Keratinocyte (primary cell): ENCODE data around the gene CARMIL3.

ENCODE experiments used
- EZH2 ChIP-seq: IDR thresholded peaks from one replicate; pipeline ENCODE4 v1.6.1; 2012; ENCODE audit warnings: inconsistent platforms, mild to moderate bottlenecking, low read length, moderate library complexity
- TF ChIP-seq, protein P1 (sequence below), 3 experiments: IDR thresholded peaks in 1 of 3; conservative IDR thresholded peaks in 1 of 3; optimal IDR thresholded peaks in 1 of 3; 2 replicates in 2 of 3; 3 replicates in 1 of 3; pipeline versions ENCODE3 to v1.5.1; 2011; ENCODE audit warnings: low read length in 3 of 3, mild to moderate bottlenecking in 3 of 3, moderate library complexity in 2 of 3, control low read depth in 1 of 3, inconsistent platforms in 1 of 3; ENCODE audit not compliant: insufficient read depth in 2 of 3; ENCODE audit errors: extremely low read depth in 1 of 3

- TF ChIP-seq, protein P1, sequence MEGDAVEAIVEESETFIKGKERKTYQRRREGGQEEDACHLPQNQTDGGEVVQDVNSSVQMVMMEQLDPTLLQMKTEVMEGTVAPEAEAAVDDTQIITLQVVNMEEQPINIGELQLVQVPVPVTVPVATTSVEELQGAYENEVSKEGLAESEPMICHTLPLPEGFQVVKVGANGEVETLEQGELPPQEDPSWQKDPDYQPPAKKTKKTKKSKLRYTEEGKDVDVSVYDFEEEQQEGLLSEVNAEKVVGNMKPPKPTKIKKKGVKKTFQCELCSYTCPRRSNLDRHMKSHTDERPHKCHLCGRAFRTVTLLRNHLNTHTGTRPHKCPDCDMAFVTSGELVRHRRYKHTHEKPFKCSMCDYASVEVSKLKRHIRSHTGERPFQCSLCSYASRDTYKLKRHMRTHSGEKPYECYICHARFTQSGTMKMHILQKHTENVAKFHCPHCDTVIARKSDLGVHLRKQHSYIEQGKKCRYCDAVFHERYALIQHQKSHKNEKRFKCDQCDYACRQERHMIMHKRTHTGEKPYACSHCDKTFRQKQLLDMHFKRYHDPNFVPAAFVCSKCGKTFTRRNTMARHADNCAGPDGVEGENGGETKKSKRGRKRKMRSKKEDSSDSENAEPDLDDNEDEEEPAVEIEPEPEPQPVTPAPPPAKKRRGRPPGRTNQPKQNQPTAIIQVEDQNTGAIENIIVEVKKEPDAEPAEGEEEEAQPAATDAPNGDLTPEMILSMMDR (optimal IDR thresholded peaks at IDR 0.05 in 1 of 3, IDR thresholded peaks at IDR 0.05 in 1 of 3, conservative IDR thresholded peaks at IDR 0.05 in 1 of 3; ENCODE audit: extremely low read depth in 1 of 3, insufficient read depth in 2 of 3, low read length in 3 of 3): no peak
- no peak for TF ChIP-seq EZH2
Observed at GRCh38 chr14:24053548-24054323, 1.9 kb downstream of the CARMIL3 start.
